Fibroblast of pulmonary artery (primary cell): ENCODE results near the gene RAB1A.
"Not testable (repeated sequence)": the region's sequence is repeated elsewhere in the genome, so short reads cannot be mapped to it uniquely, and the experiment has no call there.

Experiments
- DNase-seq: peaks from one replicate; pipeline ENCODE4 v3.0.0-alpha.2; 2010; ENCODE audit warnings: low read depth
- H3K4me3 ChIP-seq: replicated peaks from 2 replicates; pipeline ENCODE4 v1.5.1; 2011; ENCODE audit warnings: low read depth, mild to moderate bottlenecking, control low read depth, low read length, moderate library complexity
- CTCF ChIP-seq: IDR thresholded peaks from 2 replicates; pipeline ENCODE4 v1.5.1; 2011; ENCODE audit warnings: mild to moderate bottlenecking, control low read depth, low read length, inconsistent platforms; ENCODE audit errors: missing control alignments

The RAB1A gene

DNA sequence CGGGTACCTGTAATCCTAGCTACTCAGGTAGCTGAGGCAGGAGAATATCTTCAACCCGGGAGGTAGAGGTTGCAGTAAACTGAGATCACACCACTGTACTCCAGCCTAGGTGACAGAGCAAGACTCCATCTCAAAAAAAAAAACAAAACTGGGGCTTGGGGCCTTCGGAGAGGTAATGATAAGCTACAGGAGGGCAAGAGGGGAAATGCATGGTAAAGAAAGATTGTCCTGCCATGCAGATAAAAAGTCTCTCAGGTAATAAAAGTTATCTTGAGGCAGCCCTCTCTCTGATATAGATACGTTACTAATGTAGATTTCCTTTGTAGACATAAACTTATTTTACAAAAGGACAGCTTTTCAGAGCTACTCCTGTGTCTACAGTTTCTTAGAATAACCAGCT lies 3.7 kb upstream of the RAB1A start:
- TF ChIP-seq CTCF = no peak

GRCh38 chr2:65132930-65133329 lies 3.0 kb upstream of the RAB1A start:
- DNase-seq, H3K4me3 ChIP-seq: not testable (repeated sequence)

More for the DNA sequence above, 3.7 kb upstream of the RAB1A start:
- no peak overlapping the region for H3K4me3 ChIP-seq
- DNase-seq = no peak

- no peak for DNase-seq
- H3K4me3 ChIP-seq = peak overlapping the region; percentile 64
- TF ChIP-seq CTCF = no peak
Measured at GRCh38 chr2:65130664-65131175, 814 bp upstream of the RAB1A start.

DNA sequence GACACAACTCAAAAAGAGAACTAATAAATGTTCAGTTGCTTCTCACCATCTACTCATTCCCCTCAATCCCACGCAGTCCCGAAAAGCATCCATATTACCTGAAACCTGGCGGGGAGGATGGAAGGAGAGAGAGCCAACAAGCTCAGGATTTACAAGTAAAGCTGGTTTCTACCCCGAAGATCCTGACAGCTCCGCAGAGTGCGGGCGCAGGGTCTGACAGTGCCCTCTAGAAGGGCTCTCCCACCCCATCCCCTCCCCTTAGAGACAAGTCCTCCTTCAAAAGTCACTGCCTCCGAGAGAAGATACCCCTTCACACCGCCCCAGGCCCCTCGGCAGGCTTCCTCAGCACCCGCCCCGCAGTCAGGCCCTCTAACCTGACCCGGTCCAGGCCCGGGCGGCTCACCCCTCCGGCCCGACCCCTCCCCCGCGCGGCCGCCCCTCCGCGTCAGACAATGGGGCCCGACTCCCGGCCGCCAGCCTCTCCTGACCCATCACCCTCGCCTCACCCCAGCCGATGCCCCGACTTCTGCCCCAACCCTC lies 550 bp downstream of the RAB1A start:
- no peak for TF ChIP-seq CTCF
- peak overlapping the region; percentile 100 for H3K4me3 ChIP-seq
- no peak for DNase-seq

DNA sequence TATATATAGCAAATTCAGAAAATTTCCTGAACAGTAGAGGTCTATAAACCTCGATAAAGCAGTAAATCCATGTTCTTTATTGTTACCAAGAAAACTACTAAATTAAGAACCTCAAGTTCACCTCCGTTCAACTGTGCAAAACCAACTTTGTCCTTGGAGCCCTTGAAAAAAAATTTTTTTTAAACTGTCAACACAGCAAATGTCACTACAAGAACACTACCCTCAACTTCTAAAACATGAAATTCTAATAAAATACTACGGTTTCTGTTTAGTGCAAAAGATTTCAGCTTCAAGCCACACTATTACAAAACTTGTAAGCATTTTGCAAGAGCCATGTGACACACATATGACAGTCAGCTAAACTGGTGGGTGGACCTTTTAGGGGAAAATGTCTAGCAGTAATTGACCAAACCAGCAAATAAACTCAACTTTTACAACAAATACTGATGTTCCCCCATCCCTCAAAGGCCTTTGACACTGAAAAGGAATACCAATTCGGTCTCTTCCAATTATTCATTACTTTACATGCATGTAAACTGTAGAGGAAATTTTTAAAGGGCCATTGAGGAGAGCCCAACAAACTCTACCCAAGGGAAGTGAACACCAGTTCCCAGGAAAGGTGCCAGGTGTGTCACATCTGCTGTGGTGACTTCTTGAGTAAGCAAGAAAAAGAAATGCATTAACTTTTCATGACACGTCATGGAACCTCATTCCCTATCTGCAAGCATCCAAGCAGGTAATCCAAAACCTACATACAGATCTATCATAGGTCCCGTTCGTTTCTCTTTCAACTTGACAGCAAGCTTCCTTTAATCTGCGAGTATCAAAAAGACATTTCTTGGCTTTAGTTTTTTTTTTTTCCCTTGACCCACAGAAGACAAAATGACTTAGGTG lies 1.4 kb downstream of the RAB1A start:
- peak; percentile 59 for DNase-seq
- no peak for TF ChIP-seq CTCF
- peak overlapping the region; percentile 100 for H3K4me3 ChIP-seq

DNA sequence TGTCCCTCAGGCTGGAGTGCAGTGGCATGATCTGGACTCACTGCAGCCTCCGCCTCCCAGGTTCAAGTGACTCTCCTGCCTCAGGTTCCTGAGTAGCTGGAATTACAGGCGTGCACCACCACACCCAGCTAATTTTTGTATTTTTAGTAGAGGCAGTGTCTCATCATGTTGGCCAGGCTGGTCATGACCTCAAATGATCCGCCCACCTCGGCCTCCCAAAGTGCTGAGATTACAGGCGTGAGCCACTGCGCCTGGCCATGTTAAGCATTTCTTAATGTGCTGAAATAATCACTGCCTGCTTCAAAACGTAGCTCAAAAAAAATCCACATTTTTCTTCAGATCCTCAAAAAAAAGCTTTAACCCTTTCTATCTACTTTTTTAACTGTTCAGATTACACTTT lies 4.4 kb downstream of the RAB1A start:
- not testable (repeated sequence) for H3K4me3 ChIP-seq, DNase-seq

DNA sequence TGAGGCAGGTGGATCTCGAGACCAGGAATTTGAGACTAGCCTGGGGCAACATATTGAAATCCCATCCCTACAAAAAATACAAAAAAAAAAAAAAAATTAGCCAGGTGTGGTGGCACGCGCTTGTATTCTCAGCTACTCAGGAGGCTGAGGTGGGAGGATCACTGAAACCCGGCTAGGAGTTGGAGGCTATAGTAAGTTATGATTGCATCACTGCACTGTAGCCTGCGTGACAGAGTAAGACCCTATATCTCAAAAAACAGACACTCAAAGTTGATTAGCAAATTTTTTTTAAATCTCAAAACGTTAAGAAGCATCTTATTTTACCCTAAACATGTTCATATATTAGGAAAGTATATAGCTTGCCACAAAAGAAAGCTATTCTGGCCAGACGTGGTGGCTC lies 7.6 kb downstream of the RAB1A start:
- no peak for TF ChIP-seq CTCF
- no peak for DNase-seq
- no peak overlapping the region for H3K4me3 ChIP-seq
